Embryonic facial prominence (tissue), 1 donor: Measurements from ENCODE around the gene ARHGAP10.

ENCODE experiments used
- DNase-seq: peaks from one replicate; pipeline ENCODE4 v3.0.0-alpha.2; 2016; ENCODE audit errors: extremely low spot score

Gene ARHGAP10

DNA sequence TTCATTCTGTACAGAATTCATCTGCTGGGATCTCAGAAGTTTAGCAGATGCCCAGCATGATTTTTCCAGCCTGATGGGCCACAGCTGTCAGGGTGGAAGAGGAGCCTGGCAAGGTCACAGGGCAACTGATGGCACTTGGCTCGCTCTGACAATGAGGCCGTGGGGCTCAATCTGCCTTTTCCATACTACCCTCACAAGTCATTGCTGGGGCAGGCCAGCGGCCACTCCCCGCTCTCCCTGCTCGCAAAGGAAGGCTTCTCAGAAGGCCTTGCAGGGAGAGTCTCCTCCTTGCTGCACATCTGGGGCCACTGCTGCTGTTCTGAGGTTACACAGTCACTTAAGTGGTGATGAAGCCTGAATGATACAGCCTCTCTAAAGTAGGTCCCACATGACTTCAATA, 361.2 kb downstream of the ARHGAP10 start:
- DNase-seq, result no peak

DNA sequence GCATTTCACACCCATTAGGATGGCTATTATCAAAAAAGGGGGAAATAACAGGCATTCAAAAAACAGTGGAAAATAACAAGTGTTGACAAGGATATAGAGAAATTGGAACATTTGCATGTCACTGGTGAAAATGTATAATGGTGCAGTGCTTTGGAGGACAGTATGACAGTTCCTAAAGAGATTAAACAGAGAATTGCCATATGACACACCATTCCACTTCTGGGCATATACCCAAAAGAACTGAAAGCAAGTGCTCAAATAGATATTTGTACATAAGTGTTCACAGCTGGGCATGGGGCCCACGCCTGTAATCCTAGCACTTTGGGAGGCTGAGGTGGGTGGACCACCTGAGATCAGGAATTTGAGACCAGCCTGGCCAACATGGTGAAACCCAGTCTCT, 362.3 kb downstream of the ARHGAP10 start:
- no peak for DNase-seq

DNA sequence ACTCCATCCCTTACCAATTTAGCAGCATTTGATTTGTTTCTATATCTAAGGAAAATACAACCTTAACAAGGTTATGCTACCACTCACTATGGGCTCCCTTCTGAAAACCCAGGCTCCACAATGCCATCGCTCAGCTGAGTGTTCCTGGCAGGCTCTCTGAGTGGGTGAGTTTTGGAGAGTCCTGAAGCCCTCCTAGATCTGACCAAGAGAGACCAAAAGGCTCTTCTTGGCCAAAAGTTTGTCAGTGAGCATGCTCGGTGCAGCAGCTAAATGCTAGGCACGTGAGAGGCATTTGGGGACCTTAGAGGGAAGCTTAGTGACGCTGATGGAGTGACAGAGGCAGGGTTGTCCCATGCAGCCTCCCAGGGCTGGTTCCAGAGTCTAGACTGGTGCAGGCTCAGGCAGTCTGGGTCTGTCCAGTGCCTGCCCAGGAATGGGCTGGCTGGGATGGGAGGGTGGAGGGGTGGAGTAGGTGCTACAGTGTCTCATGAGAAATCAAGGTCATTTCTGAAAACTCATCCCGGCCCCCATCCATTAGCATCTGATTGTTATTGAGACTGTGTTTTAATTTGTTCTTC, 363.5 kb downstream of the ARHGAP10 start:
- no peak for DNase-seq

DNA sequence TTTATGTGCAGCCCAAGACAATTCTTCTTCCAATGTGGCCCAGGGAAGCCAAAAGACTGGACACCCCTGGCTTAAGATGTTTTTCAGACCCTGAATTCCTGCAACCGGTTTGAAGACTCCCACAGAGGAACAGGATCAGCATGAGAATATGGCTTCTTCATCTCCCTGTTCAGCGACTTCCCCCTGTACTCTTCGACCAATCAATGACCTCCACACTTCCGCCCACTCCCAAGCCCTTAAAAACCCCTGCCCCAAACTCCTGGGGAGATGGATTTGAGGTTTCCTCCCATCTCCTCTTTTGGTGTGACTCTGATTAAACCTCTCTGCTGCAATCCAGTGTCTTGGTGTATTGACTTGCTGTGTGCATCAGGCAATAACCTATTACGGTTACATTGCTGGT, 365.9 kb downstream of the ARHGAP10 start:
- no peak for DNase-seq

DNA sequence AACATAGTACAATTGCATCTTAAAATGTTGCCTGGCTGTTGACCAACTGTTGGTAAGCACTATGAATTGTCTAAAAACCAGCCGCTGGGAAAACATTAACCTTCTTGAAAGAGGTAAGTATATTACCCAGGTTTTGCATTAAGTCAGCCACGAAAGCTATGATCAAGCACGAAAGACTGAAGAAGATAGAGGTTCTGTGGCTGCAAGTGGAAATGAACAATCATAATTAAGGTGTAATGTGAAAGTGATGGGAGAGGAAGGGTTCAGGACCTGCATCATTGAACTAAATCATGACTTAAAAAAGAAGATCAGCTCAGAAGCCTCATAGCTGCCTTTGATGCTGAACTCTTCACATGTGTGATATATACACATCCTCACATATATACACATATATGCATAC, 369.3 kb downstream of the ARHGAP10 start:
- no peak for DNase-seq

DNA sequence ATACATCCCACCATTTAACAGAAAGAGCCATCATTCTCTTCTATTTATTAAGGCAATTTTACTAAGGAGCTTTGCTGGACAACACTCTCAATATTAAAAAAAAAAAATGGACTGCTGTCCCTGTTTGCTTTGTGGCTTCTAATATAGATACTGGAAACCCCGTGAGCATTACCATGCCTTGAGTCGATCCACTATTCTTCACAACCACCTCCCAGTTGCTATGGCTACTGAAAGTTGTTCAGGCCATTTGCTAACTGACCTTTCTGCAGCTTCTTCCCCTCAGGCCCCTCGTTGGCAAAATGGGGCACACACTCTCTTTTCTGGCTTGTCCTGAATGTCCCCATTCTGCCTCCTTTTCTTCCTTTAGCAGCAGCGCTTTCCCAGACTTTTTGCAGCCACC, 369.9 kb downstream of the ARHGAP10 start:
- no peak for DNase-seq

DNA sequence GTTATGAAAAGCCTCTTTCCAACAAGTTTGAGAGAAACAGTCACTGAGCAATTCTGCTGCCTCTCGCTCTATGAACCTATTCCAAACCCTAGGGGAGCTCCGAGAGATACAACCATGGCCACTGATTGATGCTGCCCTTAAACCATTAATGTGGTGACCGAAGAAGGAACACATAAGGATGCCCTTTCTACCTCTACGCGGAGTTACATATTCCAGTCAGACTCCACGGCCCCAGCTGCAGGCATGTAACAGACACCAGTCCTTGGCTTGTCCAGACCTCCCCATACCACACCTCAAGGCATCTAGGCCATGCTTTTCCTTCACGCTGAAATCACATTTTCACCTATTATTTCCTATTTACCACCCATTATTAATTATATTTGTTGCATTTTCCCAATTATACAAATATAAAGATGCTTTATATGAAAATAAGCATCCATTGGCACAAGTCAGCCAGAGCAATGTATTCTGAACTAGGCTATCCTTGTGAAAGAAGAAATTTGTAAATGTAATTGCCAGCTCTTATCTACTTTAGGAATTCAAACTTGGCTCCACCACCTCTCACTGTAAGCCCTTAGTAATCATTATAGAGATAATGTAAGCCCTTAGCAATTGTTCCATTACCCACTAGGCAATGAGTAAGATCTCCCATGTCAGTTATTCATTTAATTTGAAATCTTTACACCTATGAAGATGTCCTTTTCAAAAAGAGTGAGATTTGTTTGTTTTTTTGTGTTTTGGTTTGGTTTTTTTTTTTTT, 371.9 kb downstream of the ARHGAP10 start:
- no peak for DNase-seq

DNA sequence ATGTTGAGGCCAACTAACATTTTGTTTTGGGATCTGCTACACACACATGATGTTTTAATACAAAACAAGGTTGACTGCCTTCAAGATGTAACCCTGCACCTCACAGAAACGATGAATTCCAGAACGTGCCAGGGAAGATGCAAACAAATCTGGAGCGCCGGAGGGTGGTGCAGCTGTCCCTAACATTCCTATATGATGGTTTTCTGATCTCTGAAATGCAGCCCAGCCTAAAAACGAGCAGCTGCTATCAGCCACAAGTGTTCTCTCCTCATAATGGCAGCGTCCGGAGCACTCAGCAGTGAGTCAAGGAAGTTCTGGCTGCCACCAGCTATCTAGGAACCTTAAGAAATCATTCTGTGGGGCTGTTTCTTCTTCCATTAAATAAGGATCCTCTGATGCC, 376.9 kb downstream of the ARHGAP10 start:
- no peak for DNase-seq

DNA sequence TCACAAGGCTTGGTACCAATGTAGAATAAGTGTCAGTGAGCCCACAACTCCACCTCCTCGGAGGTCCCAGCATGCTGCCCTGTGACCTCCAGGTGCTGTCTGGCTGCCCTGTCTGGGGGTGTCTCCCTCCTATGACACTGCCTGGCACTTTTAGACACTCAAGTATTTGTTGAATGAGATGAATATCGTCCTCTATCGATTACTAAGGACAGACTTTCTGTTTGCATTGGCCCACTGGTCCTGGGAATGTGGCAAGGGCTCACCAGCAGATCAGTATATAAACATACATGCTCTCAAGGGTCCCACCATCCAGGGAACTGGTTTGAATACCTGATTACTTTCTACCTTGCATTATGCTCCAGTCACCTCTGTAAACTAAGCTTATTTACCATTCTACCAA, 377.3 kb downstream of the ARHGAP10 start:
- no peak for DNase-seq

DNA sequence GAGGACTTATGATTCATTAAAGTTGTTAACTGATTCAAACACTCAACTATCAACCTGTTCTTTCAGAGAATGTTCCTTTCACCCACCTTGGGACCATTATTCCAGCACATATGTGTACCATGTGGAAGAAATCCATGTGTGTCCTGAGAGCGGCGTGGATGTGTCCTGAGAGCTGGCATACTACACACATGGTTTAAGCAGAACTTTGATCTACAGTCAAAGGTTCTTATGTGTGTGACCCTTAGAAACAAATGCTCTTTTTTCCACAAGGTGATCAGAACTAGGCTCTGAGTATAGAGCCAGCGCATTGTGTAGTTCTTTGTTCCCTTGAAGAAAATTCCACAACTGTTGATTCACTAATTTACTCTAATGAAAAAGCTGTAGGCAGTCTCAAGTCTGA, 378.3 kb downstream of the ARHGAP10 start:
- DNase-seq, result no peak

DNA sequence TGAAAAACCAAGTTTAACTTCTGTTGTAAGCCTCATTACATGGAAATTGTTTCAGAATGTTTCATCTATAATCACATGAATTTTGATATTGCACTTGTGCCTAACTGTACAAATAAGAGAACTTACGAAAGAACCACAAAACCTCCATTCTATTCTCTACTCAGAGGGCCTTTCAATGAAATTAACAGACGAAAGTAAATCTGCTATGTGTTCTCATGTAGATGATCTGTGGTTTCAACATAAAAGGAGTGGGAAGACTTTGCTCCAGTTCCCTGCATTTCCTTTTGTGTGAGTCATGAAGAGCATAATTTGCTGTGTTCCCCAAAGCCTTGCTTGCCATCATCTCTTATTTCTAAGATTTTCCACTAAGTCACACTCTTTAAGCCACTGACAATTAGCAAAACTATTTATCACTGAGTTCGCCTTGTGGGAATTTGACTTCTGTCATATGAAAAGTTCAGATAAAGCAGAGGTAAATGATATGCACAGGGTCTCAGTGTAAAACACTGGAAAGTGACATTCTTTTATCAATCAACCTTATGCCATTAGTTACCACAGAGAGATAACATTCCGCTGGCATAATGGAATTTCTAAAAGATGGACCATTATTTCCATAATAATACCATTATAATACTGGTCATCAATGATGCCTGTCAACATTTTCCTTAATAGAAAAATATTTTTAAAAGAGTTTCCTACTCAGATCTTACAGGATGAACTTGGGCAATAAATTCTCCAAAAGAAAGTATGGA, 380.5 kb downstream of the ARHGAP10 start:
- peak; percentile 16 for DNase-seq

DNA sequence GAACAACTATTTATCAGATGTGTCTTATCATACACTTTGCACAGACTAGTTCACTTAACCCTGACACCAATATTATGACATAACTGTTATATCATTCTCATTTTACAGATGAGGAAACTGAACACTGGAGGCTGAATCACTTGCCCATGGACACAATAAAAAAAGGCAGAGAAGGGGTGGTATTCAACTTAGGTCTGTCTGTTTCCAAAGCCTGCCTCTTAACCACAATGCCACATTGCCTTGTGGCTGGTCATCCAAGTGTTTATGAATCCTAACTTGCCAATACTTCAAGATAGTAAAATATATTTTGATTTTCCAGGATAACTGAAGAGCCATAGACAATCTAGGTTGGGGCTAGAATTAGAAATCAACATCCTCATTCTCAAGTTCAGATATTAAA, 382.5 kb downstream of the ARHGAP10 start:
- no peak for DNase-seq

DNA sequence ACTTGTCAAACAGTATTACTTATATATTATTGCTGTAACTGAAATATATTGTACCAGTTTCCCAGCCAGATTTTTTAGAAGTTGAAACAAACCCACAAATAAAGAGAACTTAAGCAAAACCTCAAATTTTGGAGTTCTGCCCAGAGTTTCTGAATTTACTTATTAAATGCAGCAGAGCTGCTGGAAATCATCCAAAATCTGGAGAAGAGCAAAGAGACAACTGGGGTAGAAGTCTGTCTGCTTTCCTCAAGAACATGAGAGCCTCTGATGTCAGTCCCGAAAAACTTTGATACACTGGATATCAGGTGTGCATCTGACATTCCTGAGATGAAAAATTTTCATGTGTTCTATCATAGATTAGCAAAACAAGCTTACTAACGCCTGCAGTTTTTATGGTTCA, 384.4 kb downstream of the ARHGAP10 start:
- DNase-seq, result peak; percentile 75

DNA sequence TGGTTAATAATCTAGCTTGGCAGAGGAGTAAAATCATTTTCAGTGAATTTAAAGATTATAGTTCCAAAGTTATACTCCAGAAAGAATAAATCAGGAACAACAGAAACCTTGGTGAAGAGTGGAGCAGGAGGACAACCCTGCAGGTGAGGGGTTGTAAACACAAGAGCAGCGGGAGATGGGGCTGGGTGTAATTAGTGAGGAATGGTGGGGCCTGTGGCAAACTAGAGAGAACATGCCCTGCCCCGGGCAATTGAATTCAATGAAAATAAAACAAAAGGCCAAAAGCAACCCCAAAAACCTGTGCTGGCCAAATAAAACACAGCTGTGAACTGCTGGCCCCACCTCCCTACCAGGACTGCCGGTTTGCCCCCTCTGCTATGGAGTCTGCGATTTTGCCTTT, 385.1 kb downstream of the ARHGAP10 start:
- no peak for DNase-seq

DNA sequence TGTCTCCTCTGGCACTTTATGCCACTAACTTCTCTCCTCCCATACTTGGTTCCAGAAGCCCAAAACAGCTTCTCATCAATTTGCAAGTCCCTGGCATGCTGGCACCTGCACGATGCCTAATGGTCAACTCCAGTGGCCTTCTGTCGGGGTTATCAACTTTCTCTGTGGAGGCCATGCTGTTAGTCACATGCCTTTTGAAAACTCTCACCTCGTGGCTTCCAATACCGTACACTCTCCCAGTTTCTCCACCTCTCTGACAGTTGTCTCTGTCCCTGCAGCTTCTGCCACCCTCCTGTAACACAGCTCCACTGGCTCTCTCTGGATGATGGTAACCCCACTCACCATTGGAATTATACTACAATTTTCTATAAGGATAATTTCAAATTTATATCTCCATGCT, 386.3 kb downstream of the ARHGAP10 start:
- DNase-seq, result no peak

DNA sequence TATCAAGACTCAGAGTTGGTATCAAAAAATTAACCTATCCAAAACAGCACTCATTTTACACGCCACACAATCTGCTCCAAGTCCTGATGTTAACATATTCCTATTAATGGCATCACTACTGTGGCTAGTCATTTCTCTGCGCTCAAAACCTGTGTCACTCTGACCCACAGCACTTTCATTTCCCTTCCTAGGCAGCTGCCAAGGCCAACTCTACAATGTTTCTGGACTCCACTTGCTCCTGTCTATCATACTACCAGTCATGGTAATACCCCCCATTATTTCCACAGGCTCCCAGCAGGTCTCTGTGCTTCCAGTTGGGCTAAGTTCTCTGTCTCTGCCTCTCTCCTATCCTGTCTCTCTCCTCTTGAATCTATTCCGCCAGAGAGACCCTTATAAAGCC, 386.7 kb downstream of the ARHGAP10 start:
- DNase-seq, result no peak

DNA sequence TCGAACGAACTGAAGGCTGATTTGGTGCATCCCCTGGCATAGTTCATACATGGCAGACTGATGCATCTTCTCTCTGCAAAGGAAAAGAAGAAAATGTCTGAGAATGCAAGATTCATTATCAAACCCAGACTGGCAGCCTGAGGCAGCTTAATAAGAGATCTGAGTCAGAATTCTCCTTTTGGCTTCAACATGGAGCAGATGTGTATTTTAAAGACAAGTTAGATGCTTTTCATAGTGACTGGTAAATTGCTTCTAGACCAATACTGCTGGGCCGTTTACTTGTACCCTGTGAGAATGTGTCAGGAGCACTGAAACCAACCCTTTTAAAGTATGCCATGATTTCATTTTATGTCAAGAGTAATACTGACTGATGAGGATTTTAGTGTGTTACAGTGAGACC, 388.3 kb downstream of the ARHGAP10 start:
- DNase-seq, result no peak
